Endothelial cell of umbilical vein (primary cell): ENCODE measurements around the gene TSPAN8. TPM values are rescaled to one million over a fixed set of nuclear protein-coding genes. Genes with fewer than 3 reads are reported as not detected.

Experiments
- BruUV-seq: library from RNA; stranded (reverse); fragments of 400-500 nt; replicated peaks from 2 replicates; lab custom pipeline; 2021; lab: Mats Ljungman, UMichigan
- CTCF ChIA-PET: fragments of 300-600, 350-600 bp; sonication (Branson Sonifier 250); formaldehyde crosslinking; loops from one replicate; lab custom pipeline; 2021; ENCODE audit warnings: antibody characterized with exemption, inconsistent platforms; lab: Charles Lee
- POLR2A ChIA-PET: fragments of 300-600, 350-600 bp; sonication (Branson Sonifier 250); formaldehyde crosslinking; loops from one replicate; lab custom pipeline; 2021; ENCODE audit warnings: antibody characterized with exemption, inconsistent platforms; lab: Charles Lee
- DNase-seq: peaks from one replicate; pipeline ENCODE4 v3.0.0-alpha.2; 2011; ENCODE audit warnings: low read depth, low spot score
- FAIRE-seq: peaks from 2 replicates; lab custom pipeline; 2011; peaks lifted over from hg19 to GRCh38; lab: Jason Lieb, UNC
- H2AFZ ChIP-seq: 2 replicates; pipeline ENCODE4 v1.6.0; 2012; ENCODE audit warnings: low read depth, low read length, control low read depth, inconsistent platforms
- H3K27ac ChIP-seq: 2 replicates; pipeline ENCODE4 v1.5.1; 2011; ENCODE audit warnings: low read depth, mild to moderate bottlenecking, control low read depth, low read length, moderate library complexity; ENCODE audit not compliant: insufficient read depth
- H3K27me3 ChIP-seq, 2 experiments: 2 replicates each; pipeline versions ENCODE4 v1.6.0 to v1.6.1; 2011; ENCODE audit warnings: low read length in 2 of 2, mixed read lengths in 1 of 2; ENCODE audit not compliant: control insufficient read depth in 2 of 2, insufficient read depth in 2 of 2
- H3K36me3 ChIP-seq, 2 experiments: 2 replicates in 1 of 2; 3 replicates in 1 of 2; pipeline ENCODE4 v1.5.1; 2011; ENCODE audit warnings: low read length in 2 of 2, mild to moderate bottlenecking in 1 of 2, moderate library complexity in 1 of 2; ENCODE audit not compliant: control insufficient read depth in 2 of 2, insufficient read depth in 2 of 2; ENCODE audit errors: extremely low read depth in 1 of 2
- H3K4me1 ChIP-seq: 3 replicates; pipeline ENCODE4 v1.5.1; 2011; ENCODE audit warnings: mild to moderate bottlenecking, low read length; ENCODE audit not compliant: control insufficient read depth, insufficient read depth; ENCODE audit errors: extremely low read depth
- H3K4me2 ChIP-seq: 2 replicates; pipeline ENCODE4 v1.6.1; 2011; ENCODE audit warnings: low read length, control low read depth, mixed read lengths; ENCODE audit not compliant: insufficient read depth
- H3K4me3 ChIP-seq, 3 experiments: fragments of 200-600 bp in 1 of 3; sonication (generic), shearing (Covaris generic) in 1 of 3; replicated peaks in 1 of 3; 2 replicates each; pipeline ENCODE4 v1.5.1; 2011 to 2016; ENCODE audit warnings: control low read depth in 3 of 3, low read length in 3 of 3, mild to moderate bottlenecking in 2 of 3, inconsistent platforms in 1 of 3, low read depth in 1 of 3, moderate library complexity in 1 of 3; ENCODE audit not compliant: insufficient read depth in 1 of 3
- H3K79me2 ChIP-seq: 2 replicates; pipeline ENCODE4 v1.6.0; 2012; ENCODE audit warnings: low read length, inconsistent platforms; ENCODE audit not compliant: control insufficient read depth, insufficient read depth
- H3K9ac ChIP-seq: replicated peaks from 2 replicates; pipeline ENCODE3; 2011; ENCODE audit warnings: low read length, control low read depth; ENCODE audit not compliant: insufficient read depth; ENCODE audit errors: extremely low read depth
- H3K9me1 ChIP-seq: replicated peaks from 3 replicates; pipeline ENCODE4 v1.6.0; 2011; ENCODE audit warnings: mild to moderate bottlenecking, low read length; ENCODE audit not compliant: control insufficient read depth, insufficient read depth; ENCODE audit errors: extremely low read depth
- H3K9me3 ChIP-seq: replicated peaks from 2 replicates; pipeline ENCODE4 v1.5.1; 2012; ENCODE audit warnings: low read length, inconsistent platforms; ENCODE audit not compliant: control insufficient read depth, insufficient read depth
- H4K20me1 ChIP-seq: replicated peaks from 2 replicates; pipeline ENCODE3; 2011; ENCODE audit warnings: mild to moderate bottlenecking, low read length; ENCODE audit not compliant: control insufficient read depth, insufficient read depth; ENCODE audit errors: extremely low read depth
- CTCF ChIP-seq, 2 donors: IDR thresholded peaks; 1 replicate in 1 of 2; 2 replicates in 1 of 2; pipeline ENCODE4 v1.5.1; 2011; ENCODE audit warnings: low read length in 2 of 2, mild to moderate bottlenecking in 2 of 2, moderate library complexity in 2 of 2, control low read depth in 1 of 2, inconsistent platforms in 1 of 2, low read depth in 1 of 2; ENCODE audit not compliant: insufficient read depth in 1 of 2; ENCODE audit errors: extremely low read depth in 1 of 2
- EZH2 ChIP-seq: IDR thresholded peaks from 2 replicates; pipeline ENCODE4 v1.6.1; 2012; ENCODE audit warnings: borderline replicate concordance, low read depth, mild to moderate bottlenecking, moderate library complexity, low read length, inconsistent platforms; ENCODE audit not compliant: severe bottlenecking
- FOS ChIP-seq: IDR thresholded peaks from 2 replicates; pipeline ENCODE4 v1.6.1; 2011; ENCODE audit warnings: mild to moderate bottlenecking, low read length, moderate library complexity, borderline replicate concordance; ENCODE audit not compliant: insufficient read depth
- GATA2 ChIP-seq: IDR thresholded peaks from 2 replicates; pipeline ENCODE4 v1.7.0; 2011; ENCODE audit warnings: low read depth, mild to moderate bottlenecking, moderate library complexity, mixed read lengths, low read length; ENCODE audit not compliant: insufficient read length, insufficient read depth
- JUN ChIP-seq: IDR thresholded peaks from 2 replicates; pipeline ENCODE4 v1.6.1; 2011; ENCODE audit warnings: borderline replicate concordance, low read depth; ENCODE audit not compliant: insufficient read length, insufficient read depth
- MAX ChIP-seq: IDR thresholded peaks from 2 replicates; pipeline ENCODE4 v1.6.1; 2011; ENCODE audit not compliant: insufficient read depth, insufficient read length
- MYC ChIP-seq: IDR thresholded peaks from one replicate; pipeline ENCODE4 v1.6.1; 2011; ENCODE audit warnings: mild to moderate bottlenecking, low read depth, low read length
- POLR2A ChIP-seq: IDR thresholded peaks from 2 replicates; pipeline ENCODE4 v1.6.1; 2012; ENCODE audit warnings: low read depth, mild to moderate bottlenecking, control low read depth, low read length
- POLR2AphosphoS5 ChIP-seq: IDR thresholded peaks from 2 replicates; pipeline ENCODE4 v1.6.1; 2012; ENCODE audit warnings: low read depth, mild to moderate bottlenecking, control low read depth, low read length, moderate library complexity; ENCODE audit not compliant: insufficient read depth
- dilution Hi-C: fragments of 300-500 bp; cut with MboI; formaldehyde crosslinking; loops from one replicate; pipeline ENCODE4 v1.15.0; 2019; ENCODE audit warnings: low sequenced_read_pairs; ENCODE audit not compliant: extremely low pct_ligation_motif_present
- intact Hi-C: fragments of 100-400 bp; cut with micrococcal nuclease; formaldehyde crosslinking; loops from one replicate; pipeline ENCODE4 v1.10.0; 2022
- polyA plus RNA-seq, 4 experiments: library from polyadenylated mRNA; depleted of rRNA in 3 of 4; stranded (reverse) in 3 of 4; unstranded in 1 of 4; fragments of >200 nt; gene quantifications; 2 replicates each; pipeline versions ENCODE4 v1.2.1 to v1.2.3, GENCODE V29; 2011 to 2012; ENCODE audit warnings: missing spikeins in 1 of 4
- total RNA-seq: library from RNA; stranded (reverse); gene quantifications from 2 replicates; pipeline ENCODE4 v1.2.3, GENCODE V29; 2021

The TSPAN8 gene
- total and polyA plus RNA-seq, 2 donors (not counting 3 experiments of a cell fraction or from before 2014, with no cell fraction given) = 1.2 to 1.6 TPM

- Histone ChIP-seq H3K36me3 (no peaks in the 10 kb centered on the region), H3K9me3 (no peaks in the 10 kb centered on the region), H3K27me3 (no peaks in the 10 kb centered on the region), H3K4me2 (no peak overlapping the region), H4K20me1 (no peaks in the 10 kb centered on the region), H3K79me2 (no peaks in the 10 kb centered on the region), H3K9me1 (no peaks in the 10 kb centered on the region), H3K4me1 (no peaks in the 10 kb centered on the region), H2AFZ (no peak overlapping the region), H3K9ac (no peak overlapping the region), H3K4me3 (no peak overlapping the region), H3K27ac (no peak overlapping the region)
- BruUV-seq = no TSS peak
- no peak for DNase-seq
- dilution Hi-C loops = no loop called here
- intact Hi-C loops = no loop called here
- FAIRE-seq = no peak
- ChIA-PET CTCF (no interaction called here), POLR2A (no interaction called here)
- no peak for TF ChIP-seq POLR2A
- TF ChIP-seq CTCF (IDR thresholded peaks at IDR 0.05; ENCODE audit: extremely low read depth in 1 of 2, insufficient read depth in 1 of 2, low read depth in 1 of 2, low read length in 2 of 2) = no peak
- no peak for TF ChIP-seq POLR2AphosphoS5
- no peak for TF ChIP-seq FOS
- TF ChIP-seq MYC = no peak
- TF ChIP-seq JUN = no peak
- no peak for TF ChIP-seq MAX
- no peak for TF ChIP-seq EZH2
- no peak for TF ChIP-seq GATA2
These were observed 17.0 kb upstream of the TSPAN8 start for GRCh38 chr12:71174825-71175224.
